ENCODE results near the gene MEGF11.
A peak's percentile ranks its signal among the peaks of the same experiment; 100 is the strongest.
"Not testable (repeated sequence)": the region's sequence is repeated elsewhere in the genome, so short reads cannot be mapped to it uniquely, and the experiment has no call there.

The MEGF11 gene

GRCh38 chr15:65881766-65882434, 371.6 kb downstream of the MEGF11 start:
- Histone ChIP-seq H3K9ac (ENCODE audit: low read length in 5 of 5) (no peak overlapping the region), H3K27ac (ENCODE audit: low read depth, low read length) (no peak overlapping the region), H3K9me3 (ENCODE audit: control insufficient read depth in 5 of 5, low read length in 5 of 5) (no peaks in the 10 kb centered on the region), H3K4me1 (ENCODE audit: control insufficient read depth in 5 of 5, insufficient read depth in 5 of 5, low read length in 5 of 5) (peaks cover 0 to 5% (median 0%) of the 10 kb centered on the region in 5 donors), H3K4me3 (ENCODE audit: low read depth in 1 of 5, low read length in 5 of 5) (no peak overlapping the region), H3K27me3 (ENCODE audit: control insufficient read depth in 5 of 5, insufficient read depth in 4 of 5, low read length in 5 of 5) (no peaks in the 10 kb centered on the region), H3K36me3 (ENCODE audit: control insufficient read depth in 5 of 5, insufficient read depth in 5 of 5, low read length in 5 of 5) (peaks cover 43 to 86% (median 64%) of the 10 kb centered on the region in 5 donors)

- no peaks in the 10 kb centered on the region for H3K9me3 ChIP-seq (ENCODE audit: control insufficient read depth in 5 of 5, low read length in 5 of 5)
- no peak overlapping the region for H3K27ac ChIP-seq (ENCODE audit: low read depth, low read length)
- H3K36me3 ChIP-seq (ENCODE audit: control insufficient read depth in 5 of 5, insufficient read depth in 5 of 5, low read length in 5 of 5) = peaks cover 33 to 66% (median 44%) of the 10 kb centered on the region in 5 donors
- no peak overlapping the region for H3K4me3 ChIP-seq (ENCODE audit: low read depth in 1 of 5, low read length in 5 of 5)
- H3K4me1 ChIP-seq (ENCODE audit: control insufficient read depth in 5 of 5, insufficient read depth in 5 of 5, low read length in 5 of 5) = peaks cover 2 to 21% (median 3%) of the 10 kb centered on the region in 5 donors
- no peak overlapping the region for H3K9ac ChIP-seq (ENCODE audit: low read length in 5 of 5)
- H3K27me3 ChIP-seq (ENCODE audit: control insufficient read depth in 5 of 5, insufficient read depth in 4 of 5, low read length in 5 of 5) = no peaks in the 10 kb centered on the region
Measured at GRCh38 chr15:65877749-65878148, 375.8 kb downstream of the MEGF11 start.

DNA sequence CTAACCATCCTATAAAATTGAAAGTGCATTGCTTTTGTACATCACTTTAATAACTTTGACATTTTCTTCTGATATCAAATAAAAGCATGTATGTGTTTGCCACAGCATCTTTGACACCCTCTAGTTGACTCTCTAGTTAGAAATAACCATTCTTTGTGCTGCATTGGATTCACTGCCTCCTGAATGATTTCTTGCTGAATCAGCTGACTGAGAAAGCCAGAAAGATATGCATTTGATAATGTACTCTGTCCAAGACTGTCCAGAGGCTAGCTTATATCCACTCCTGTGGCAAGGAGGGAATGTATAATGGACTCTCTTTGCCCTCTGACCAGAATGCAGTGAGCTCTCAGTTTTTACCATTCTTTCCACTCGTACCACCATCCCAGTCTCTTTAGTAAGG, 378.1 kb downstream of the MEGF11 start:
- H3K4me3 ChIP-seq (ENCODE audit: low read depth in 1 of 5, low read length in 5 of 5) = no peak overlapping the region
- H3K9me3 ChIP-seq (ENCODE audit: control insufficient read depth in 5 of 5, low read length in 5 of 5) = no peaks in the 10 kb centered on the region
- H3K4me1 ChIP-seq (ENCODE audit: control insufficient read depth in 5 of 5, insufficient read depth in 5 of 5, low read length in 5 of 5) = peaks cover 2 to 32% (median 15%) of the 10 kb centered on the region in 5 donors
- H3K36me3 ChIP-seq (ENCODE audit: control insufficient read depth in 5 of 5, insufficient read depth in 5 of 5, low read length in 5 of 5) = peaks cover 22 to 47% (median 34%) of the 10 kb centered on the region in 5 donors
- H3K27me3 ChIP-seq (ENCODE audit: control insufficient read depth in 5 of 5, insufficient read depth in 4 of 5, low read length in 5 of 5) = no peaks in the 10 kb centered on the region
- peak overlapping the region in 1 of 5 donors; percentile 9 for H3K9ac ChIP-seq (ENCODE audit: low read length in 5 of 5)
- H3K27ac ChIP-seq (ENCODE audit: low read depth, low read length) = no peak overlapping the region

- peak overlapping the region; percentile 95 for H3K27ac ChIP-seq (ENCODE audit: low read depth, low read length)
- H3K27me3 ChIP-seq (ENCODE audit: control insufficient read depth in 5 of 5, insufficient read depth in 4 of 5, low read length in 5 of 5) = no peaks in the 10 kb centered on the region
- H3K9ac ChIP-seq (ENCODE audit: low read length in 5 of 5) = no peak overlapping the region
- H3K4me1 ChIP-seq (ENCODE audit: control insufficient read depth in 5 of 5, insufficient read depth in 5 of 5, low read length in 5 of 5) = peaks cover 2 to 33% (median 20%) of the 10 kb centered on the region in 5 donors
- peaks cover 7 to 27% (median 17%) of the 10 kb centered on the region in 5 donors for H3K36me3 ChIP-seq (ENCODE audit: control insufficient read depth in 5 of 5, insufficient read depth in 5 of 5, low read length in 5 of 5)
- no peak overlapping the region for H3K4me3 ChIP-seq (ENCODE audit: low read depth in 1 of 5, low read length in 5 of 5)
- no peaks in the 10 kb centered on the region for H3K9me3 ChIP-seq (ENCODE audit: control insufficient read depth in 5 of 5, low read length in 5 of 5)
Measured at GRCh38 chr15:65873256-65873655, 380.3 kb downstream of the MEGF11 start.

DNA sequence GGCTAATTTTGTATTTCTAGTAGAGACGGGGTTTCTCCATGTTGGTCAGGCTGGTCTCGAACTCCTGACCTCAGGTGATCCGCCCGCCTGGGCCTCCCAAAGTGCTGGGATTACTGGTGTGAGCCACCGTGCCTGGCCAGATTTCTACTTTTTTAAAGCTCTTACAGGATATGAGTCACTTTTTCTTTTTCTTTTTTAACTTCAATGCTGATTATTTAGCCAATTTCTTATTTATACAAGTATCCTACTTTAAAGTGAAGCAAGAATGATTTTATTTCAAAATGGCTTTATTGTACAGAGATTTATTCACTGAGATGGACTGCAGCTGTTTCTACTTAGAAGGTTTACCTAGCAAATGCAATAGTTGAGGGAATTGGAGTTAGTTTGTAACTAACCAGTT, 381.0 kb downstream of the MEGF11 start:
- Histone ChIP-seq H3K27ac (ENCODE audit: low read depth, low read length) (peak overlapping the region; percentile 95), H3K36me3 (ENCODE audit: control insufficient read depth in 5 of 5, insufficient read depth in 5 of 5, low read length in 5 of 5) (peaks cover under 1 to 21% (median 11%) of the 10 kb centered on the region in 5 donors), H3K4me1 (ENCODE audit: control insufficient read depth in 5 of 5, insufficient read depth in 5 of 5, low read length in 5 of 5) (peaks cover 2 to 33% (median 20%) of the 10 kb centered on the region in 5 donors)
- H3K9ac ChIP-seq (ENCODE audit: low read length in 5 of 5); H3K4me3 ChIP-seq (ENCODE audit: low read depth in 1 of 5, low read length in 5 of 5); H3K9me3 ChIP-seq (ENCODE audit: control insufficient read depth in 5 of 5, low read length in 5 of 5); H3K27me3 ChIP-seq (ENCODE audit: control insufficient read depth in 5 of 5, insufficient read depth in 4 of 5, low read length in 5 of 5): not testable (repeated sequence)

DNA sequence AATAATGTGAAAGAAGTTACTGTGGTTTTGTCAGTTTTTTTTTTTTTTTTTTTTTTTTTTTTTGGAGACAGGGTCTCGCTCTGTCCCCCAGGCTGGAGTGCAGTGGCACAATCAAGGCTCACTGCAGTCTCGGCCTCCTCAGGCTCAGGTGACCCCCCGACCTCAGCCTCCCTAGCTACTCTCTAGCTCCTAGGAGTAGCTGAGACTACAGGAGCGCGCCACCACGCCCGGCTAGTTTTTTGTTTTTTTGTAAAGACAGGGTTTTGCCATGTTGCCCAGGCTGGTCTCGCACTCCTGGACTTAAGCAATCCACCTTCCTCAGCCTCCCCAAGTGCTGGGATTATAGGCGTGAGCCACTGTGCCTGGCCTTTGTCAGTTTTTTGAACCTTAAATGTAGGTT, 381.7 kb downstream of the MEGF11 start:
- peak overlapping the region; percentile 95 for H3K27ac ChIP-seq (ENCODE audit: low read depth, low read length)
- H3K4me3 ChIP-seq (ENCODE audit: low read depth in 1 of 5, low read length in 5 of 5); H3K27me3 ChIP-seq (ENCODE audit: control insufficient read depth in 5 of 5, insufficient read depth in 4 of 5, low read length in 5 of 5): not testable (repeated sequence)

GRCh38 chr15:65870889-65871533, 382.5 kb downstream of the MEGF11 start:
- Histone ChIP-seq H3K27ac (ENCODE audit: low read depth, low read length) (peak overlapping the region; percentile 95), H3K4me3 (ENCODE audit: low read depth in 1 of 5, low read length in 5 of 5) (peak overlapping the region; percentile 97 to 100 (median 98)), H3K9ac (ENCODE audit: low read length in 5 of 5) (peak overlapping the region in 3 of 5 donors; percentile 95 to 98 (median 97)), H3K36me3 (ENCODE audit: control insufficient read depth in 5 of 5, insufficient read depth in 5 of 5, low read length in 5 of 5) (peaks cover 0 to 10% (median 6%) of the 10 kb centered on the region in 5 donors), H3K9me3 (ENCODE audit: control insufficient read depth in 5 of 5, low read length in 5 of 5) (no peaks in the 10 kb centered on the region), H3K4me1 (ENCODE audit: control insufficient read depth in 5 of 5, insufficient read depth in 5 of 5, low read length in 5 of 5) (peaks cover 2 to 32% (median 20%) of the 10 kb centered on the region in 5 donors), H3K27me3 (ENCODE audit: control insufficient read depth in 5 of 5, insufficient read depth in 4 of 5, low read length in 5 of 5) (no peaks in the 10 kb centered on the region)

More for the DNA sequence above, 381.7 kb downstream of the MEGF11 start:
- Histone ChIP-seq H3K4me1 (ENCODE audit: control insufficient read depth in 5 of 5, insufficient read depth in 5 of 5, low read length in 5 of 5) (peaks cover 2 to 33% (median 20%) of the 10 kb centered on the region in 5 donors), H3K36me3 (ENCODE audit: control insufficient read depth in 5 of 5, insufficient read depth in 5 of 5, low read length in 5 of 5) (peaks cover 0 to 14% (median 6%) of the 10 kb centered on the region in 5 donors)
- H3K9me3 ChIP-seq (ENCODE audit: control insufficient read depth in 5 of 5, low read length in 5 of 5); H3K9ac ChIP-seq (ENCODE audit: low read length in 5 of 5): not testable (repeated sequence)

DNA sequence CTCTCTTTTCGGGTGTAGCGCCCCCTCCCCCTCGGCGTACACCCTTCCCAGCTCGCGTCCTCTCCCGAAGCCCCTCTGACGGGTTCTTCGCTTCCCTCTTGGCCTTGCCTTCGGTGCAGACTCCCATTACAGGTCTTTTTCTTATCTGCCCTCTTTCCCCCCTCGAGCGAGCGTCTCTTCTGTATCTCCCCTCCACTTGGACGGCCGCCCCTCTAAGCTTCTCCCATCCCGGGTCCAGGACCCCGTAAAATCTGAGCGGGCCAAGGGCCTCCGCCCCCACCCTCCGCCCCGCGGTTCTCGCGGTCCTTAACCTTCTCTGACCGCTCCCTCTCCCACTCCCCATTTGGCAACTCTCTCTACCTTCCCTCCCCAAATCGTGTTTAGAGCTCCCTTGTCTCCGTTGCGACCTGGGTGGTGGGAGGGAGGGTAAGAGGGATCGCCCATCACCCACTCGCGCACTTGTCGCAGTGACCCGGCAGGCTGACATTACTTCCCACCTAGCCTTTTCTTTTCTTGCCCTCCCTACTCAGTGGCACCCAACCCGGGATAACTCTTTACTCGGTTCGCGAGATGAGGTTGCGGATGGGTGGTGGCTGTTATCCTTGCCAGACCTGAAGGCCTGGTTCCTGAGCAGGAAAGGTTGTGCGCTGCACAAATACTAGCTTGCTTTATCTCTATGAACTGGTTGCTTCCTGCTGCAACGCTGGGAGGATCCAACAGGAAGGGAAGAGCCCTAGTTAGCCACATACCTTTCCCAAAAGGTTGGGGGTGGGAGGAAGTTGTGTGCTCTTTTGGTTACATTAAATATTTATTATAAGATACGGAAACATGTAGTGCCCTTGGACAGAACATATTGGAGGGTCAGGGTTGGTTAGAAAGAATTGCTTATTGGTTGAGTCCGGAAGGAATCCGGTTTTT, 383.3 kb downstream of the MEGF11 start:
- Histone ChIP-seq H3K9ac (ENCODE audit: low read length in 5 of 5) (peak overlapping the region; percentile 76 to 98 (median 95)), H3K36me3 (ENCODE audit: control insufficient read depth in 5 of 5, insufficient read depth in 5 of 5, low read length in 5 of 5) (peaks cover 0 to 7% (median 5%) of the 10 kb centered on the region in 5 donors), H3K27ac (ENCODE audit: low read depth, low read length) (peak overlapping the region; percentile 95), H3K27me3 (ENCODE audit: control insufficient read depth in 5 of 5, insufficient read depth in 4 of 5, low read length in 5 of 5) (no peaks in the 10 kb centered on the region), H3K4me3 (ENCODE audit: low read depth in 1 of 5, low read length in 5 of 5) (peak overlapping the region; percentile 97 to 100 (median 98)), H3K9me3 (ENCODE audit: control insufficient read depth in 5 of 5, low read length in 5 of 5) (no peaks in the 10 kb centered on the region), H3K4me1 (ENCODE audit: control insufficient read depth in 5 of 5, insufficient read depth in 5 of 5, low read length in 5 of 5) (peaks cover 0 to 32% (median 20%) of the 10 kb centered on the region in 5 donors)

GRCh38 chr15:65869126-65869953, 384.2 kb downstream of the MEGF11 start, which contains the start of gene RAB11A:
TSS of gene RAB11A (plus strand) at chr15:65869491. CDS start at chr15:65869586, 95 bp downstream.
- Histone ChIP-seq H3K27ac (ENCODE audit: low read depth, low read length) (peak within 1 kb of the TSS; percentile 95), H3K4me1 (ENCODE audit: control insufficient read depth in 5 of 5, insufficient read depth in 5 of 5, low read length in 5 of 5) (peaks cover 0 to 32% (median 20%) of the 10 kb centered on the region in 5 donors), H3K9me3 (ENCODE audit: control insufficient read depth in 5 of 5, low read length in 5 of 5) (no peaks in the 10 kb centered on the region), H3K9ac (ENCODE audit: low read length in 5 of 5) (peak within 1 kb of the TSS; percentile 76 to 98 (median 95)), H3K36me3 (ENCODE audit: control insufficient read depth in 5 of 5, insufficient read depth in 5 of 5, low read length in 5 of 5) (peaks cover 0 to under 1% (median 0%) of the 10 kb centered on the region in 5 donors), H3K4me3 (ENCODE audit: low read depth in 1 of 5, low read length in 5 of 5) (peak within 1 kb of the TSS; percentile 97 to 100 (median 98)), H3K27me3 (ENCODE audit: control insufficient read depth in 5 of 5, insufficient read depth in 4 of 5, low read length in 5 of 5) (no peaks in the 10 kb centered on the region)

Data from subcutaneous abdominal adipose tissue (tissue), 5 donors.